Adipose tissue (tissue), 3 donors: ENCODE measurements around the gene LMNTD1. TPM values are rescaled to one million over a fixed set of nuclear protein-coding genes. Genes with fewer than 3 reads are reported as not detected.
"Not testable (repeated sequence)": the region's sequence is repeated elsewhere in the genome, so short reads cannot be mapped to it uniquely, and the experiment has no call there.

ENCODE experiments used
- H3K27ac ChIP-seq: one replicate; pipeline ENCODE4 v1.5.1; 2013; ENCODE audit warnings: low read depth, low read length
- WGBS, 3 donors: extraction: QIAGEN DNeasy Blood & Tissue Kit; methylation state at CpG; one replicate each; pipeline ENCODE4 v1.1.7; 2013; 5-methylcytosine and 5-hydroxymethylcytosine counted together
- polyA plus RNA-seq, 3 donors: library from polyadenylated mRNA; stranded (reverse); fragments of 200-250 nt; gene quantifications; one replicate each; pipeline ENCODE4 v1.2.3, GENCODE V29; 2013
- donor health status: healthy with polysubstance abuse.
- donor health status: Bipolar disorder and iron deficiency.
- donor health status: healthy.

Gene LMNTD1
- polyA plus RNA-seq, 3 donors, result 0.28 to 1.1 TPM; not detected in 1

DNA sequence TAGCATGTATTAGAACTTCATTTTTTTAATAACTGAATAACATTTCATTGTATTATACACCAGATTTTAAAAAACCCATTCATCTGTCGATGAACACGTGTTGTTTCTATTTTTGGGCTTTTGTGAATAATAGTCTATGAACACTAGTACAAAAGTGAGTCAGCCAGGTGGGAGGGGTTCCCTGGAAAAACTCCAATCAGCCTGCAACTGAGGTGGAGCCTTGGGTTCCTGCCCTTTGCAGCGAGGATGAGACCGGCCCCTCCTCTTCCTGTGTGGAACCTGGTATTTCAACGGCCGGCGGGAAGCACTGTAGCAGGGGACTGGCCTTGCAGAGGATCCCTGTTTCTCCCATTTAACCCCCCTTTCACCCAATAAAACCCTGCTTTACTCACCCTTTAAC lies 56.1 kb downstream of the LMNTD1 start:
- no peak overlapping the region for H3K27ac ChIP-seq
- WGBS, 3 donors, result 74 to 89% (median 78%) methylated on average over 7 of the region's 7 CpGs

DNA sequence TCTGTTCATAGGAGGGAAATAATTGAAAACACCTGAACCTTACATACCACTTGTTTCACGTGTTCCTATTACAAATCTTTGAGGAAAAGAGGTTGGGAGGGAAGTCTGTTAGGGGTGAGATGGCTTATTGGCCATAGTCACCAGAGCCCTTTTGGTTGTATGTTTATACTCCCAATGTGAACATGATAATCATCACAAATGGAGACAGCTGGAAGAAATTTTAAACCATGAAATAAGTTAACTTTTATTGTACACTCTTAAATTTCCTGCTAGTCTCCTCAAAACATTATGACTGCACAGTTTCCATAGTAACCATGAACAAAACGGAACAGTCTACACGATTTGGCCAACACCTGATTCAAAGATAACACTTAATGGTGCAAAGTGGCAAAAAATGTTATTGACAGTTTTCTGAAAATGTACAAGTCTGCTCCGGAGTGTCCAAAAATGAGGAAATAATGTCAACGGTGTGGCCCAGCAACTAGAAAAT lies 56.9 kb downstream of the LMNTD1 start:
- WGBS, 3 donors, result 35 to 50% (median 41%) methylated on average over 5 of the region's 5 CpGs
- no peak overlapping the region for H3K27ac ChIP-seq

DNA sequence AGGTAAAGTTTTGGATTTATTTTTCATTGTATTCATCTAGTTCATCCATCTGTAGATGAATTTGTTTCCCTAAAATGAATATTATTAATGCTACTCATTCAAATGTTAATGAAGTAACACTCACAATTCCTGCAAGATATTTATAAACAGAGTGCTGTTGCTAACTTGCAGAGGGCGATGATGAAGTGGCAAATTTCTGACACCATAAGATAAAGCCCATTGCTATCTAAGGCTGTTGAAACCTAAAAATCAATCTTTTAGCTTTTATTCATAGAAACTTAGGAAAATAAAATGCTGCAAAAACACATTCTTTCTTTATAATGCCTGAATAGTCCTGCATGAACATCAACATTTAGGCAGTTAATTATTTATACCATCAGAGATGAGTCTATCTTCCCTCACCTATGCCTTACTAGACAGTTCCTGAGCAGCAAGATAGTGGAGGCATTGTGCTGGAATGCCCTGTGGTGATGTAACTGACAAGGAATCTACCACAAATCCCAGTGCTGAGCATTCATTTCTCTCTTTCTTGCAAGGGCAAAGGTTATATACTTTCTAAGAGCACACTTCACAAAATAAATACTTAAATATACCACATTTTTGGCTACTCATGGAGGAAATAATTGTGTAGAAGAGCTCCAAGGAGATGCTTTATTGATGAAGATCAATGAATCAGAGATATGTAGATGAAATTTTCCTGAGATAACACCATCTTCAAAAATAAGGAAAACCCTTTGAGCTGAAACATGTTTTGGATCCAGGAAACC lies 57.6 kb downstream of the LMNTD1 start:
- 53 to 78% (median 71%) methylated on average over 1 of the region's 1 CpG for WGBS, 3 donors
- H3K27ac ChIP-seq, result no peak overlapping the region

DNA sequence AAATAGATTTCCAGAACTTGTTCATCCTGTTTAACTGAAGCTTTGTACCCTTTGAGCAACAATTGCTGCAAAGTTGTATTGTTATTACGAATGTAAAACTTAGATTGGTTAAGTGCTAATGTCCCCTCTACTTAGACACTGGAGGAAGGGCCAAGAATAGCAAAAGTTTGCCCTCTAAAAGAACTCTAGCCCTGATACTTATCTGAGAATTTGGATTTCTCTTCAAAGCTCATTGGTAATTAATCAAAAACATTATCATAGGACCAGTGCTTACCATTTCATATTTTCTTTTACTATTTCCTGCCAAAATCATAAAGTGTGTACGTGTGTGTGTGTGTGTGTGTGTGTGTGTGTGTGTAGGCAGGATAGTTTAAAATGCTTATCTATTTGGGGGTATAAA lies 58.2 kb downstream of the LMNTD1 start:
- H3K27ac ChIP-seq, result no peak overlapping the region
- 46 to 55% (median 49%) methylated on average over 2 of the region's 2 CpGs for WGBS, 3 donors

DNA sequence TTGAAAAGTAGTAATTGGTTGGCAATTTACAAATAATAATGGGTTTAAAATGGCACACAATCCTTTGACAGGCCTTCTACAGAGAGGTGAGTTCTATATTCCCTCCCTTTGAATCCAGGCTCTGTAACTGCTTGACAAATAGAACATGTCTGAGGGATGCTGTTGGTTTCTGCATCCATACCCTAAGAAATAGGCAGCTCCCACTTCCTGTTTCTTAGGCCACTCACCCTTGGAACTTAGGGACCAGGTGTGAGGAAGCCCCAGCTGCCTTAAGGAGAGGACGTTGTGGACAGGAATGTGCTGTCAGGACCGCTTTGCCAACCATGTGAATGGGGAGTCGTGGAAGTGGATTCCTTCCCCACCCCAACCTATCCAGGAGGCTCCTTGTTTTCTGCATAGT lies 59.4 kb downstream of the LMNTD1 start:
- H3K27ac ChIP-seq, result no peak overlapping the region
- 72 to 79% (median 76%) methylated on average over 3 of the region's 3 CpGs for WGBS, 3 donors

DNA sequence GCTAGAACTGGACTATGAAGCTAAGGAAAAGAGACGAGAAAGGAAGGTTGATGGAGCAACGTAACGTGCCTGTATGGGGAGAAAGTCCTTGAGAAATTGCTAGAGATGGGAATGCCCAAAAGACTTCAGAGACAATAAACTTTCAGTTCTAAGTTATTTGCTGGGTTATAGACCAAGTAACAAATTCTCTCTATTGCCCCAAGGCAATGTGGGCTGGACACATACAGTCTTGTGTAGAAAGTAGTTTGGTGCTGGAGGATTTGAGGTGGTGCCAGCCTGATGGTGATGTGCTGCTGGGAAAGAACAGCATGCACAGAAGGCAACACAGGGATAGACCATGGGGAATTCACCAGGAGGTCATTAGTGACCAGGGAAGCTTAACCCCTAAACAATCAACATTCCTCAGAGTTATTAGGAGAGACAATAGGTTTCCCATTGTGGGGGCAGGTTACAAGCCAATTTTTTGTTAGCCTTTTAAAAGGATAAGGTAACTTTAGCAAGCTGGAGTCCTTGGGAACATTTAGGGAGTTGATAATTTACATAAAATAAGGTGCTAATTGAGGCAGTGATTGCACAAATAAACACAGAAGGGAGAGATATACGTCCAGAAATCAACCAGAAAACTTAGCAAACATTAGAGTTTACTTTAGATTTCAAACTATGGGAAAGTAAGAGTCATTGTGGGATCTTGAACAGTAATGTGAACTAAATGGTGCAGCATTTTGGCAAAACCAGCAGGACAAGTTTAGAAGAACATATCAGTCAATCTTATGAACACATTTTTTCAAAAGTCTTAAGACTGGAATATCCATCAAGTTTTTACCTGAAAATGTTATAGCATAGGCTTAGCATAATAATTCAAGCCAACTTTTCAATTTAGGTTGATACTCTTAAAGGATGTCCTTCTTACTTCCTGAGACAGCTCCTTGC lies 61.4 kb downstream of the LMNTD1 start:
- no peak overlapping the region for H3K27ac ChIP-seq
- 64 to 82% (median 75%) methylated on average over 4 of the region's 4 CpGs for WGBS, 3 donors

DNA sequence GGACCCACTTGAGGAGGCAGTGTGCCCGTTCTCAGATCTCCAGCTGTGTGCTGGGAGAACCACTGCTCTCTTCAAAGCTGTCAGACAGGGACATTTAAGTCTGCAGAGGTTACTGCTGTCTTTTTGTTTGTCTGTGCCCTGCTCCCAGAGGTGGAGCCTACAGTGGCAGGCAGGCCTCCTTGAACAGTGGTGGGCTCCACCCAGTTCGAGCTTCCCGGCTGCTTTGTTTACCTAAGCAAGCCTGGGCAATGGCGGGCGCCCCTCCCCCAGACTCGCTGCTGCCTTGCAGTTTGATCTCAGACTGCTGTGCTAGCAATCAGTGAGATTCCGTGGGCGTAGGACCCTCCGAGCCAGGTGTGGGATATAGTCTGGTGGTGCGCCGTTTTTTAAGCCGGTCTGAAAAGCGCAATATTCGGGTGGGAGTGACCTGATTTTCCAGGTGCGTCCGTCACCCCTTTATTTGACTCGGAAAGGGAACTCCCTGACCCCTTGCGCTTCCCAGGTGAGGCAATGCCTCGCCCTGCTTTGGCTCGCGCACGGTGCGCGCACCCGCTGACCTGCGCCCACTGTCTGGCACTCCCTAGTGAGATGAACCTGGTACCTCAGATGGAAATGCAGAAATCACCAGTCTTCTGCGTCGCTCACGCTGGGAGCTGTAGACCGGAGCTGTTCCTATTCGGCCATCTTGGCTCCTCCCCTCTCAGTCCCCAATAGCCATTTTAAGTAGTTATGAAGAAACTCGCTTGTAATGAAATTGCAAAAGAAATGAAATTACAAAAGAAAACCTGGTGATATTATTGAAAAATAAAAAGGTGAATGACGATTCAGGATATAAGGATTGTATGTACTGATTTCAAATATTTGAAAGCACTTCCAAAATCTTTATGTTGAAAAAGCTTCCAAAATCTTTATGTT lies 63.9 kb downstream of the LMNTD1 start:
- 78 to 92% (median 88%) methylated on average over 25 to 33 of the region's 33 CpGs for WGBS, 3 donors
- H3K27ac ChIP-seq, result not testable (repeated sequence)

DNA sequence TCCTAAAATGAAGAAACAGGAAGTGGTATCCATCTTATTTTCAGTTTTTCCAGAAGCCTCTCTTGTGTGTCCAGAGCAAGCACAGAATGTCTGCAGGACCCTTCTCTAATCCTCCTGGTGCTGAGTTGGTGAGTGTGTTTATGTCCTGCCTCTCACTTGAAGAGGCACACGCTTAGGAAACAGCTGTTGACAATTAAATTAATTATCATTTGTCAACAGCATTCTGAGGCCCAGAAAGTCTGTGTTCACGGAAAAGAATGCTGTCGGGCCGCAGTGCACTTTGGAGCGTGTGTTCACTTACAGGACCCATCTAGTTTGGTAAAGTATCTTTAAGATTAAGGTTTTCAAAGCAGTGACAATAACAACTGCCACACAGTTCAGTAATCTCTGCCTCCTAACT lies 70.5 kb downstream of the LMNTD1 start:
- 29 to 52% (median 46%) methylated on average over 5 of the region's 5 CpGs for WGBS, 3 donors
- no peak overlapping the region for H3K27ac ChIP-seq

DNA sequence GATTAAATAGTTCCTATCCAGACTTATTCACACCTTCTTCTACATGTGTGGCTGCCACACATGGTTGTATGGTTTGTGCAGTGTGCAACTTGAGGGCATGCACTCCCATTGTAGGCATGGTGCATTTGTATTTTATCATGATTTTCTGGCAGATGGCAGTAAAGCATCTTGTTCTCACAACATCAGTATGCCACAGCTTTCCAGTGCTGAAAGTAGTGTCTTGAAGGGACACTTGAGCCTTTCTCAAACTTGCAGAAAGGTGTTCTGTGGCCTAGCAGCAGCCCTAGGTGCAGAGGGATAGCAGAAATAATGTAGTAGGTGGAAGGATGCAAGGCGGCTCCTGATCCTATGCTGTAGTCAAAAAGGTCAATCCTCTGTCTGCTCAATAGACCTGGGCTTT lies 72.9 kb downstream of the LMNTD1 start:
- 94 to 100% (median 94%) methylated on average over 1 of the region's 1 CpG for WGBS, 3 donors
- no peak overlapping the region for H3K27ac ChIP-seq

DNA sequence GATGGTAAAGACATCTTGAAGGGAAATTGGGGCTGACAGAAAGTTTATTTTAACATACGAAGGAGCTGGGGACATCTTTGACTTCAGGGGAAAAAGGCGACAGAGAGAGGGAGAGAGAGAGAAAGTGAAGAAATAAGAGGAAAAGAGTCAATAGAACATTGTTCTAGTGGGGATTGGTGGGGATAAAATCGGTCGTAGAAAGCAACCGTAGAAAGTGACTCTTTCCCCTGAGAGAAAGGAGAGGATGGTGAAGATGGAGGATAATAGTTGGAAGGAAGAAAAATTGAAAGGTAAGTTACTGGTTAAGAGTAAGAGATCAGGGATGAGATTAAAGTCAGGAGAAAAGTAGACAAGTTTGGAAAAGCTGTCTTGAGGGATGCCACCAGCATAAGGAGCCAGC lies 75.9 kb downstream of the LMNTD1 start:
- H3K27ac ChIP-seq, result no peak overlapping the region
- WGBS, 3 donors, result 87 to 98% (median 95%) methylated on average over 5 of the region's 5 CpGs

DNA sequence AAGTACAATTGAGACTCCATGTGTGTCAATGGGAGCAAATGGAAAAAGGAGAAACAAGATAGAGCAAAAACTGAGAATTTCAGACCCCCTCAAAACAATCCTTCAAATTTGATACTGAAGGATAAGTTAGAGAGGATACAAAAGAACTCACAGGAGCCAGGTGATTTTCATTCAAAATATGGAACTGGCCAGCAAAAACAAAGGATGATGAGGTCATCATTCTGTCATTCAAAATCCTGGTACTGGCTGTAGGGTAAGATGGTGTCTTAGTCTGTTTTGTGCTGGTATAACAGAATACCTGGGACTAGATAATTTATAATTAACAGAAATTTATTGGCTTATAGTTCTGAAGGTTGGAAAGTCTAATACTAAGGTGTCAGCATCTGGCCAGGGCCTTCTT lies 80.6 kb downstream of the LMNTD1 start:
- no peak overlapping the region for H3K27ac ChIP-seq

DNA sequence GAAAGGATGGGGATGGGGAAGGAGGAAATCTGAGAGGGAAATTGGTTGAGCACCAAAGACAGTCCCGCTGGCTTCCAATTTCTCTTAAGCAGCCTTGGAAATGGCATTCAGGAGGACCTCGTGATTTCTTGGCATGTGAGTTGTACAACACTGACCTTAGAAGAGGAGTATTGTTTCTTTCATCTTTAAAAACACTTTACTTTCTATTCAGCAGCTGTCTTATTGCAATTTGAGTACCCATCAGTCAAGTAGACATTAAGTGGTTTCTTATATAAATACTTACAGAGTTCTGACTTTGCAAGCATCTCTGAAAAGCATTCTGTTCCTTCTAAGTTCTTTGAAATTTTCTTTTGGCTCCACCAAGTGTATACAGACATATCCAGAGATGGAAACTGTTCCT lies 83.2 kb downstream of the LMNTD1 start:
- WGBS, 3 donors, result 55 to 64% (median 58%) methylated on average over 2 of the region's 2 CpGs
- H3K27ac ChIP-seq, result no peak overlapping the region

DNA sequence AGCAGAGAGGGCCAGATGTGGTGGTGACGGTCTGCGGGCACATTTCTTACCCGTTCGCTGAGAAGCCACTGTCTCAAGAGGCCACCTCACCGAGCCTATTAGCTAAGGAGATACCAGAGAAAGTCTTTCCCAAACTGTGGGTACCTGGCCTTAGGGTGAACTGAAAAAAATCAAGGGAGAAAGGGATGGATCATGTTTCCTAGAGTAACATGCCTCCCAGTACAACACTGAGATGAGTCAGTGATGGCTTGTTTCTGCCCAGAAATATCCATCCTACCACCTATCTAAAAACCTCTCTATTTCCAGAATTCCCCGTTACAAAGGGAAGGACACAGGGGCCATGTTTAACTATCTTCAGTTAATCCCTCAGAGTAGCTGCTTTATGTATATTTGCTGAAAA lies 83.7 kb downstream of the LMNTD1 start:
- no peak overlapping the region for H3K27ac ChIP-seq
- WGBS, 3 donors, result 79 to 91% (median 90%) methylated on average over 6 of the region's 6 CpGs

DNA sequence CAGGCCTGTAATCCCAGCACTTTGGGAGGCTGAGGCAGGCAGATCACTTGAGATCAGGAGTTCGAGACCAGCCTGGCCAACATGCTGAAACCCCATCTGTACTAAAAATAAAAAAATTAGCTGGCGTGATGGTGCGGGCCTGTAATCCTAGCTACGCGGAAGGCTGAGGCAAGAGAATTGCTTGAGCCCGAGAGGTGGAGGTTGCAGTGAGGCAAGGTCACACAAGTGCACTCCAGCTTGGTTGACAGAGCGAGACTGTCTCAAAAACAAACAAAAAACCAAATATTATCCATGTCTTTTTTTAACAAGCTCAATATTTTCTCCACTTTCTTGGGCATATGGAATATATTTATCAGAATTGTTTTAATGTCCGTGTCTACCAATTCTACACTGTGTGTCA lies 89.6 kb downstream of the LMNTD1 start:
- 94 to 97% (median 95%) methylated on average over 8 of the region's 8 CpGs for WGBS, 3 donors
- H3K27ac ChIP-seq, result no peak overlapping the region

DNA sequence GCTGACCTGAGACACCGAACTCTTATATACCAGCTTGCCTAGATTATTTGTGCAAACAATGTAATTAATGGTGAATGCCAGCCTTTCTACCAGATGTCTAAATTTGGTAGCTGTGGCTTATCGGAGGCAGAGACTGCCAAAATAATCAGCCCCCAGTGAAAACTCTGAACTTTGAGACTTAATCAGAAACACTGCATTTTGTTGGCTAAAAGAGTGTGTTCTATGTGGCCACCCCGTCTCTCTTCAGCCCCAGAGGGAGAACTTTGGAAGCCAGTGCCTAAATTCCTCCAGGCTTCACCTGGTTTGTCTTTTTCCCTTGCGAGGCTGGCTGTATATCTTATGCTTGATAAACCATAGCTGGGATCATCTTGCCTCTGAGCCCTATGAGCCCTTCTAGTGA lies 90.1 kb downstream of the LMNTD1 start:
- H3K27ac ChIP-seq, result no peak overlapping the region
- WGBS, 3 donors, result 63 to 89% (median 83%) methylated on average over 4 of the region's 4 CpGs

DNA sequence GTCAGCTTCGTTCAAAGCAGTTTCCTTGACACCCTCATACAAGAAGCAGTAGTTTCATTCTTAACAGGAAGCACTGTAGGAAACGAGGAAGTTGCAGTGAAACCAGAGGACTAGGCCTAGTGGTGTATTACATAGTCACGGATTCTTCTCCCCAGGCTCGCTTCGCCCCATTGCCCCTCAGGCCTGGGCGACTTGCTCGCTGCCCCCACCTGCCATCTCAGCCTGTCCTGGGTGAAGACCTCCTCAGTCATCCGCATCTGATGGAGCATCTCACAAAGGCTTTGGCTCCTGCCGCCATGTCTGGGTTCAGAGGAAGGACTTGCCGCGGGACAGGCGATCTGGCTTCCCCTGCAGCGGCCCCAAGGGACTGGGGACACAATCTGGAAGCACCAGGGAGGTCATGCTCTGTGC lies 93.5 kb downstream of the LMNTD1 start:
- WGBS, 3 donors, result 71 to 88% (median 77%) methylated on average over 13 of the region's 13 CpGs
- no peak overlapping the region for H3K27ac ChIP-seq

DNA sequence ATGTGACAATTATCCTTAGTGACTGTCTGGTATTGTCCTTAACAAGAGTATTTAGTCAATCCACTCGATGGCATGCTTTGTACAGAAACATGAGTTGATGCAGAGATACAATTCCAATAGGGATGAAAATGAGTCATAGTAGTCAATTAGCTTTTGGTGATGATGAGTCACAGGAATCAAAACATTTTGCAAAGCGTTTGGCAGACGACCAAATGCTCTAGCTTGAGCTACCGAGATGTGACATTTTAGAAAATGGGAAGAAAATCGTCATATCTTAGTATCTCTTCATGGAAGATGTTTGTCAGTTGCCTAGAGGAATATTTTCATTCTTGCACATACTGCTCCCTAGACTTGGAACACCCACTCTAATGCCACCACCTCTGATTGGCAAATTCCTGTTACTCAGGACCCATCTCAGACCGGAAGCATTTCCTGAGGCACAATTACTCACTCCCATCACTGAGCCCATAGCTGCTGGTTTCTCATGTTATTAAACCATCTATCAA lies 95.0 kb downstream of the LMNTD1 start:
- WGBS, 3 donors, result 48 to 54% (median 49%) methylated on average over 6 of the region's 6 CpGs
- H3K27ac ChIP-seq, result no peak overlapping the region

DNA sequence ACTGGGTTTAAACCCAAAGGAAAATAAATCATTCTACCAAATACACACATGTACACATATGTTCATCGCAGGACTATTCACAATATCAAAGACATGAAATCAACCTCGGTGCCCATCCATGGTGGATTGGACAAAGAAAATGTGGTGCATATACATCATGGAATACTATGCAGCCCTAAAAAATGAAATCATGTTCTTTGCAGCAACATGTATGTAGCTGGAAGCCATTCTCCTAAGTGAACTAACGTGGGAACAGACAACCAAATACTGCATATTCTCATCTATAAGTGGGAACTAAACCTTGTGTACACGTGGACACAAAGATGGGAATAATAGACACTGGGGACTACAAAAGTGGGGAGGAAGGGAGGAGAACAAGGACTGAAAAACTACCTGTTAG lies 96.6 kb downstream of the LMNTD1 start:
- no peak overlapping the region for H3K27ac ChIP-seq
- WGBS, 3 donors, result 82 to 91% (median 88%) methylated on average over 4 of the region's 4 CpGs
